Keratinocyte (primary cell): ENCODE measurements around the gene LARGE1.

Experiments used
- CTCF ChIP-seq, 3 experiments: IDR thresholded peaks in 1 of 3; conservative IDR thresholded peaks in 1 of 3; optimal IDR thresholded peaks in 1 of 3; 2 replicates in 2 of 3; 3 replicates in 1 of 3; pipeline versions ENCODE3 to v1.5.1; 2011; ENCODE audit warnings: low read length in 3 of 3, mild to moderate bottlenecking in 3 of 3, moderate library complexity in 2 of 3, control low read depth in 1 of 3, inconsistent platforms in 1 of 3; ENCODE audit not compliant: insufficient read depth in 2 of 3; ENCODE audit errors: extremely low read depth in 1 of 3
- EZH2 ChIP-seq: IDR thresholded peaks from one replicate; pipeline ENCODE4 v1.6.1; 2012; ENCODE audit warnings: inconsistent platforms, mild to moderate bottlenecking, low read length, moderate library complexity

- no peak for TF ChIP-seq CTCF (optimal IDR thresholded peaks at IDR 0.05 in 1 of 3, IDR thresholded peaks at IDR 0.05 in 1 of 3, conservative IDR thresholded peaks at IDR 0.05 in 1 of 3; ENCODE audit: extremely low read depth in 1 of 3, insufficient read depth in 2 of 3, low read length in 3 of 3)
- no peak for TF ChIP-seq EZH2
These were observed 78.3 kb downstream of the LARGE1 start for GRCh38 chr22:33842006-33842354.
